ENCODE data around the gene ARSI.

- TF ChIP-seq, protein P1, sequence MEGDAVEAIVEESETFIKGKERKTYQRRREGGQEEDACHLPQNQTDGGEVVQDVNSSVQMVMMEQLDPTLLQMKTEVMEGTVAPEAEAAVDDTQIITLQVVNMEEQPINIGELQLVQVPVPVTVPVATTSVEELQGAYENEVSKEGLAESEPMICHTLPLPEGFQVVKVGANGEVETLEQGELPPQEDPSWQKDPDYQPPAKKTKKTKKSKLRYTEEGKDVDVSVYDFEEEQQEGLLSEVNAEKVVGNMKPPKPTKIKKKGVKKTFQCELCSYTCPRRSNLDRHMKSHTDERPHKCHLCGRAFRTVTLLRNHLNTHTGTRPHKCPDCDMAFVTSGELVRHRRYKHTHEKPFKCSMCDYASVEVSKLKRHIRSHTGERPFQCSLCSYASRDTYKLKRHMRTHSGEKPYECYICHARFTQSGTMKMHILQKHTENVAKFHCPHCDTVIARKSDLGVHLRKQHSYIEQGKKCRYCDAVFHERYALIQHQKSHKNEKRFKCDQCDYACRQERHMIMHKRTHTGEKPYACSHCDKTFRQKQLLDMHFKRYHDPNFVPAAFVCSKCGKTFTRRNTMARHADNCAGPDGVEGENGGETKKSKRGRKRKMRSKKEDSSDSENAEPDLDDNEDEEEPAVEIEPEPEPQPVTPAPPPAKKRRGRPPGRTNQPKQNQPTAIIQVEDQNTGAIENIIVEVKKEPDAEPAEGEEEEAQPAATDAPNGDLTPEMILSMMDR (IDR thresholded peaks at IDR 0.05) = no peak
- TF ChIP-seq POLR2A (IDR thresholded peaks at IDR 0.05) = no peak
Observed at GRCh38 chr5:150294551-150295071, 8.1 kb downstream of the ARSI start.
